IMR-90 (cell line): ENCODE measurements around the gene DGKG. TPM values are rescaled to one million over a fixed set of nuclear protein-coding genes. Genes with fewer than 3 reads are reported as not detected.

Experiments
- ATAC-seq: fragments of 200-7000 bp; cut with Tn5 transposase; 2 replicates; pipeline ENCODE4 v1.9.1; 2020; ENCODE audit warnings: low read depth, mild to moderate bottlenecking, moderate library complexity
- BruUV-seq: library from RNA; stranded (reverse); fragments of 400-500 nt; replicated peaks from 2 replicates; lab custom pipeline; 2021; lab: Mats Ljungman, UMichigan
- CTCF ChIA-PET: fragments of 300-600 bp; formaldehyde crosslinking; extraction: SDS; loops from one replicate; lab custom pipeline; 2021; ENCODE audit warnings: antibody characterized with exemption; lab: Yijun Ruan, JAX
- POLR2A ChIA-PET: fragments of 300-600 bp; sonication (Branson Sonifier 250); formaldehyde crosslinking; loops from one replicate; lab custom pipeline; 2022; ENCODE audit warnings: antibody characterized with exemption; ENCODE audit not compliant: unreplicated experiment; lab: Charles Lee
- DNase-seq: peaks from one replicate; pipeline ENCODE4 v3.0.0; 2013
- H2AFZ ChIP-seq: replicated peaks from 2 replicates; pipeline ENCODE3; 2013; ENCODE audit warnings: low read length, mild to moderate bottlenecking; ENCODE audit not compliant: poor library complexity
- H2AK5ac ChIP-seq: 2 replicates; pipeline ENCODE4 v1.6.1; 2013; ENCODE audit warnings: low read depth, low read length, inconsistent platforms
- H2AK9ac ChIP-seq: replicated peaks from 2 replicates; pipeline ENCODE3; 2013; ENCODE audit warnings: mild to moderate bottlenecking, low read depth, low read length, moderate library complexity; ENCODE audit not compliant: poor library complexity
- H2BK120ac ChIP-seq: 2 replicates; pipeline ENCODE4 v1.6.1; 2013; ENCODE audit warnings: low read depth, low read length, inconsistent platforms
- H2BK15ac ChIP-seq: 3 replicates; pipeline ENCODE4 v1.6.1; 2013; ENCODE audit warnings: low read depth, low read length, inconsistent platforms
- H2BK20ac ChIP-seq: 2 replicates; pipeline ENCODE4 v1.6.1; 2013; ENCODE audit warnings: low read depth, mild to moderate bottlenecking, inconsistent platforms, low read length, moderate library complexity
- H2BK5ac ChIP-seq: 2 replicates; pipeline ENCODE4 v1.6.1; 2013; ENCODE audit warnings: mild to moderate bottlenecking, low read depth, low read length, inconsistent platforms; ENCODE audit not compliant: poor library complexity, severe bottlenecking
- H3K14ac ChIP-seq: replicated peaks from 2 replicates; pipeline ENCODE4 v1.6.1; 2013; ENCODE audit warnings: low read depth, low read length, inconsistent platforms
- H3K18ac ChIP-seq: 2 replicates; pipeline ENCODE4 v1.6.1; 2013; ENCODE audit warnings: low read depth, low read length, control low read depth
- H3K23ac ChIP-seq: 2 replicates; pipeline ENCODE4 v1.6.1; 2013; ENCODE audit warnings: low read depth, low read length, inconsistent platforms
- H3K27ac ChIP-seq: 2 replicates; pipeline ENCODE4 v1.5.1; 2013; ENCODE audit warnings: mild to moderate bottlenecking, control low read depth, low read length; ENCODE audit not compliant: insufficient read depth
- H3K27me3 ChIP-seq: 2 replicates; pipeline ENCODE4 v1.6.1; 2013; ENCODE audit warnings: low read length; ENCODE audit not compliant: control insufficient read depth, insufficient read depth
- H3K36me3 ChIP-seq: 2 replicates; pipeline ENCODE4 v1.6.1; 2013; ENCODE audit warnings: low read length, mixed read lengths; ENCODE audit not compliant: control insufficient read depth, insufficient read depth
- H3K4ac ChIP-seq: 2 replicates; pipeline ENCODE4 v1.6.1; 2013; ENCODE audit warnings: low read depth, low read length, inconsistent platforms
- H3K4me1 ChIP-seq: 2 replicates; pipeline ENCODE4 v1.6.1; 2013; ENCODE audit warnings: low read length, mixed read lengths; ENCODE audit not compliant: control insufficient read depth, insufficient read depth
- H3K4me2 ChIP-seq: 2 replicates; pipeline ENCODE4 v1.6.1; 2013; ENCODE audit warnings: low read depth, mild to moderate bottlenecking, control low read depth, low read length, moderate library complexity
- H3K4me3 ChIP-seq: 2 replicates; pipeline ENCODE4 v1.5.1; 2013; ENCODE audit warnings: low read depth, mild to moderate bottlenecking, control low read depth, low read length, moderate library complexity; ENCODE audit not compliant: insufficient read depth
- H3K56ac ChIP-seq: 2 replicates; pipeline ENCODE4 v1.6.1; 2013; ENCODE audit warnings: low read length, inconsistent platforms; ENCODE audit not compliant: insufficient read depth; ENCODE audit errors: extremely low read depth
- H3K79me1 ChIP-seq, 2 experiments: 2 replicates each; pipeline ENCODE4 v1.6.1; 2013; ENCODE audit warnings: low read length in 2 of 2, inconsistent platforms in 1 of 2, low read depth in 1 of 2
- H3K9ac ChIP-seq: 2 replicates; pipeline ENCODE4 v1.6.1; 2013; ENCODE audit warnings: low read depth, low read length, control low read depth
- H3K9me1 ChIP-seq: 2 replicates; pipeline ENCODE4 v1.6.1; 2013; ENCODE audit warnings: low read length, inconsistent platforms; ENCODE audit not compliant: insufficient read depth
- H3K9me3 ChIP-seq: 2 replicates; pipeline ENCODE4 v1.6.1; 2013; ENCODE audit warnings: low read length; ENCODE audit not compliant: control insufficient read depth, insufficient read depth
- H4K20me1 ChIP-seq: 2 replicates; pipeline ENCODE4 v1.6.1; 2013; ENCODE audit warnings: low read length, inconsistent platforms; ENCODE audit not compliant: insufficient read depth
- H4K5ac ChIP-seq: 2 replicates; pipeline ENCODE4 v1.6.1; 2013; ENCODE audit warnings: mild to moderate bottlenecking, low read depth, low read length, control low read depth
- H4K8ac ChIP-seq, 2 experiments: 2 replicates each; pipeline ENCODE4 v1.6.1; 2013; ENCODE audit warnings: low read depth in 2 of 2, low read length in 2 of 2, control low read depth in 1 of 2, inconsistent platforms in 1 of 2
- H4K91ac ChIP-seq: 2 replicates; pipeline ENCODE4 v1.6.1; 2013; ENCODE audit warnings: low read depth, low read length, inconsistent platforms; ENCODE audit not compliant: insufficient read depth
- BHLHE40 ChIP-seq: fragments of 150-350 bp; IDR thresholded peaks from 2 replicates; pipeline ENCODE4 v1.6.1; 2016; ENCODE audit warnings: mild to moderate bottlenecking, low read depth, low read length
- CEBPB ChIP-seq: IDR thresholded peaks from 2 replicates; pipeline ENCODE4 v1.6.1; 2012; ENCODE audit warnings: low read depth, low read length, improper control_type of control experiment
- MAFK ChIP-seq: IDR thresholded peaks from 2 replicates; pipeline ENCODE4 v1.6.1; 2012; ENCODE audit warnings: low read depth, low read length, improper control_type of control experiment
- MAZ ChIP-seq: IDR thresholded peaks from 2 replicates; pipeline ENCODE4 v1.6.1; 2012; ENCODE audit warnings: low read depth, mild to moderate bottlenecking, low read length, improper control_type of control experiment, moderate library complexity, borderline replicate concordance
- MXI1 ChIP-seq: IDR thresholded peaks from 2 replicates; pipeline ENCODE4 v1.6.1; 2012; ENCODE audit warnings: low read depth, mild to moderate bottlenecking, low read length, moderate library complexity, borderline replicate concordance
- NFE2L2 ChIP-seq: fragments of 150-350 bp; IDR thresholded peaks from 2 replicates; pipeline ENCODE4 v1.6.1; 2016; ENCODE audit warnings: low read depth, mild to moderate bottlenecking, low read length
- POLR2A ChIP-seq: IDR thresholded peaks from 2 replicates; pipeline ENCODE4 v1.6.1; 2012; ENCODE audit warnings: mild to moderate bottlenecking, low read depth, low read length
- RAD21 ChIP-seq: IDR thresholded peaks from 2 replicates; pipeline ENCODE4 v1.6.1; 2012; ENCODE audit warnings: low read length, improper control_type of control experiment
- RCOR1 ChIP-seq: IDR thresholded peaks from 2 replicates; pipeline ENCODE4 v1.6.1; 2012; ENCODE audit warnings: mild to moderate bottlenecking, low read length, improper control_type of control experiment; ENCODE audit not compliant: insufficient replicate concordance
- RFX5 ChIP-seq: IDR thresholded peaks from 2 replicates; pipeline ENCODE4 v1.8.0; 2012; ENCODE audit warnings: low read depth, mild to moderate bottlenecking, low read length, moderate library complexity
- WGBS, 2 experiments: methylation state at CpG; one replicate each; pipeline versions ENCODE4 v1.1.5 to v1.1.7; 2013; ENCODE audit warnings: missing lambda C conversion rate in 2 of 2; ENCODE audit not compliant: insufficient read length in 1 of 2; ENCODE audit errors: extremely low coverage in 2 of 2; 5-methylcytosine and 5-hydroxymethylcytosine counted together
- dilution Hi-C: fragments of 300-500 bp; cut with HindIII; formaldehyde crosslinking; loops from one replicate; pipeline ENCODE4 v1.14.3; 2018; ENCODE audit warnings: low sequenced_read_pairs; ENCODE audit not compliant: unreplicated experiment
- in situ Hi-C: fragments of 300-500 bp; cut with MboI; formaldehyde crosslinking; loops from 3 replicates; pipeline ENCODE4 v1.14.3; 2019; ENCODE audit warnings: low sequenced_read_pairs, inconsistent platforms, mixed read lengths
- intact Hi-C: fragments of 100-400 bp; cut with micrococcal nuclease; formaldehyde crosslinking; loops from 2 replicates; pipeline ENCODE4 v1.10.0; 2022
- polyA plus RNA-seq, 3 experiments: library from polyadenylated mRNA; depleted of rRNA; stranded (reverse); fragments of >200 nt; gene quantifications; 2 replicates each; pipeline ENCODE4 v1.2.3, GENCODE V29; 2012; ENCODE audit warnings: low replicate concordance in 1 of 3
- total RNA-seq: library from RNA; depleted of rRNA; stranded (reverse); fragments of >200 nt; gene quantifications from 2 replicates; pipeline ENCODE4 v1.2.3, GENCODE V29; 2012
- TF ChIP-seq, protein P1 (sequence below): fragments of 150-350 bp; IDR thresholded peaks from 2 replicates; pipeline ENCODE4 v1.6.1; 2017; ENCODE audit warnings: mild to moderate bottlenecking, antibody characterized with exemption, low read length, low read depth
- TF ChIP-seq, protein P2 (sequence below): conservative IDR thresholded peaks from 2 replicates; pipeline ENCODE4 v1.5.1; 2012; ENCODE audit warnings: mild to moderate bottlenecking, low read depth, low read length, improper control_type of control experiment

The DGKG gene
- total and polyA plus RNA-seq, 2 of the 4 experiments (the other 2 are of a cell fraction) = 1.2 to 4.1 TPM

DNA sequence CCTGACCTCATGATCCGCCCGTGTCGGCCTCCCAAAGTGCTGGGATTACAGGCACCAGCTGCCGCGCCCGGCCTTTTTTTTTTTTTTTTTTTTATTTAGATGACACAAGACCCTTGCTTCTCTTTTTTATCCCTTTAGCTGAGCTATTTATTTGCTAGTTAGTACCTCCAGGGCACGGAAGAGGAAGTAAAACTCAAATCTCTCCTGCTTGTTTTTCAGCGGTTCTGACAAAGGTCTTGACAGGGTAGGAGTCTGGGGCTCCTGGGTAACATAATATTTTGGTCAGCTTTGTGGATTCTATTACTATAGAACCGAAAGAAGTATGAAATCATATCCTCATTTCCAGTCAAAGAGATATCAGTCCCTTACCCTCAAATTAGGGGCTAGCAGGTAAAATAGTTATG is 209.1 kb downstream of the DGKG start:
- Histone ChIP-seq H2BK15ac (no peak overlapping the region), H3K4me3 (no peak overlapping the region), H3K18ac (no peak overlapping the region), H3K4me2 (no peak overlapping the region), H3K27me3 (peaks cover 16% of the 10 kb centered on the region), H3K9me1 (no peaks in the 10 kb centered on the region), H2AFZ (no peak overlapping the region), H3K36me3 (no peaks in the 10 kb centered on the region), H4K5ac (no peak overlapping the region), H2BK20ac (no peak overlapping the region), H2AK5ac (no peak overlapping the region), H3K56ac (no peak overlapping the region), H4K8ac (no peak overlapping the region), H2BK5ac (no peak overlapping the region), H2AK9ac (no peak overlapping the region), H3K4ac (no peak overlapping the region), H3K9ac (no peak overlapping the region), H3K79me1 (no peaks in the 10 kb centered on the region), H3K9me3 (no peaks in the 10 kb centered on the region), H3K14ac (no peak overlapping the region), H4K20me1 (no peaks in the 10 kb centered on the region), H3K4me1 (no peaks in the 10 kb centered on the region), H3K23ac (no peak overlapping the region), H4K91ac (no peak overlapping the region), H3K27ac (no peak overlapping the region), H2BK120ac (no peak overlapping the region)
- TF ChIP-seq BHLHE40 = no peak
- TF ChIP-seq MAFK = no peak
- no peak for TF ChIP-seq RCOR1
- no peak for TF ChIP-seq POLR2A
- TF ChIP-seq NFE2L2 = no peak
- no peak for TF ChIP-seq RAD21
- TF ChIP-seq, protein P1, sequence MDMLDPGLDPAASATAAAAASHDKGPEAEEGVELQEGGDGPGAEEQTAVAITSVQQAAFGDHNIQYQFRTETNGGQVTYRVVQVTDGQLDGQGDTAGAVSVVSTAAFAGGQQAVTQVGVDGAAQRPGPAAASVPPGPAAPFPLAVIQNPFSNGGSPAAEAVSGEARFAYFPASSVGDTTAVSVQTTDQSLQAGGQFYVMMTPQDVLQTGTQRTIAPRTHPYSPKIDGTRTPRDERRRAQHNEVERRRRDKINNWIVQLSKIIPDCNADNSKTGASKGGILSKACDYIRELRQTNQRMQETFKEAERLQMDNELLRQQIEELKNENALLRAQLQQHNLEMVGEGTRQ = no peak
- TF ChIP-seq MXI1 = no peak
- no peak for TF ChIP-seq RFX5
- TF ChIP-seq CEBPB = no peak
- TF ChIP-seq MAZ = no peak
- TF ChIP-seq, protein P2, sequence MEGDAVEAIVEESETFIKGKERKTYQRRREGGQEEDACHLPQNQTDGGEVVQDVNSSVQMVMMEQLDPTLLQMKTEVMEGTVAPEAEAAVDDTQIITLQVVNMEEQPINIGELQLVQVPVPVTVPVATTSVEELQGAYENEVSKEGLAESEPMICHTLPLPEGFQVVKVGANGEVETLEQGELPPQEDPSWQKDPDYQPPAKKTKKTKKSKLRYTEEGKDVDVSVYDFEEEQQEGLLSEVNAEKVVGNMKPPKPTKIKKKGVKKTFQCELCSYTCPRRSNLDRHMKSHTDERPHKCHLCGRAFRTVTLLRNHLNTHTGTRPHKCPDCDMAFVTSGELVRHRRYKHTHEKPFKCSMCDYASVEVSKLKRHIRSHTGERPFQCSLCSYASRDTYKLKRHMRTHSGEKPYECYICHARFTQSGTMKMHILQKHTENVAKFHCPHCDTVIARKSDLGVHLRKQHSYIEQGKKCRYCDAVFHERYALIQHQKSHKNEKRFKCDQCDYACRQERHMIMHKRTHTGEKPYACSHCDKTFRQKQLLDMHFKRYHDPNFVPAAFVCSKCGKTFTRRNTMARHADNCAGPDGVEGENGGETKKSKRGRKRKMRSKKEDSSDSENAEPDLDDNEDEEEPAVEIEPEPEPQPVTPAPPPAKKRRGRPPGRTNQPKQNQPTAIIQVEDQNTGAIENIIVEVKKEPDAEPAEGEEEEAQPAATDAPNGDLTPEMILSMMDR = no peak
- BruUV-seq = no TSS peak
- WGBS, 2 experiments = no CpG with 5 or more reads among the region's 9 CpGs
- POLR2A ChIA-PET = no interaction called here
- intact Hi-C loops (no loop called here), dilution Hi-C loops (no loop called here), in situ Hi-C loops (no loop called here)
- CTCF ChIA-PET = no interaction called here
- ATAC-seq (no peak), DNase-seq (no peak)
